Thyroid gland (tissue), 4 donors: Measurements from ENCODE around the gene LTB4R.

Source experiments
- CTCF ChIP-seq, 6 experiments: fragments of 200-600 bp in 3 of 6; fragments of 450-650 bp in 3 of 6; sonication (generic) in 3 of 6; IDR thresholded peaks; one replicate each; pipeline ENCODE4 v1.5.1; 2016 to 2019; ENCODE audit warnings: antibody characterized with exemption in 6 of 6, mild to moderate bottlenecking in 2 of 6, inconsistent platforms in 1 of 6, moderate library complexity in 1 of 6
- POLR2A ChIP-seq, 2 donors: fragments of 450-650 bp; IDR thresholded peaks; one replicate each; pipeline ENCODE4 v1.6.1; 2017; ENCODE audit warnings: antibody characterized with exemption in 2 of 2, mild to moderate bottlenecking in 2 of 2, moderate library complexity in 1 of 2

GRCh38 chr14:24271134-24271833 is 40.0 kb upstream of the LTB4R start, which contains the start of gene RABGGTA:
- TF ChIP-seq CTCF (IDR thresholded peaks at IDR 0.05) (peak; percentile 25 to 81 (median 50)), POLR2A (IDR thresholded peaks at IDR 0.05) (peak in 1 of 2 donors; percentile 75)
